Vagina (tissue), 2 donors: Measurements from ENCODE around the gene ADORA2B. TPM values are rescaled to one million over a fixed set of nuclear protein-coding genes. Genes with fewer than 3 reads are reported as not detected.

Experiments used
- DNase-seq, 2 donors: peaks; one replicate each; pipeline ENCODE4 v3.0.0-alpha.2; 2017; ENCODE audit errors: extremely low spot score in 2 of 2
- H3K27ac ChIP-seq: fragments of 200-600 bp; sonication (generic); one replicate; pipeline ENCODE4 v1.5.1; 2019
- H3K27me3 ChIP-seq: fragments of 200-600 bp; sonication (generic); one replicate; pipeline ENCODE4 v1.5.1; 2019
- H3K36me3 ChIP-seq, 2 donors: fragments of 200-600 bp; sonication (generic); one replicate each; pipeline ENCODE4 v1.5.1; 2017 to 2019
- H3K4me1 ChIP-seq: fragments of 200-600 bp; sonication (generic); one replicate; pipeline ENCODE4 v1.5.1; 2019
- H3K4me3 ChIP-seq, 2 donors: fragments of 200-600 bp; sonication (generic); 1 replicate in 1 of 2; 2 replicates in 1 of 2; pipeline ENCODE4 v1.5.1; 2016 to 2019
- H3K9me3 ChIP-seq: fragments of 200-600 bp; sonication (generic); one replicate; pipeline ENCODE4 v1.5.1; 2019
- CTCF ChIP-seq, 3 experiments: fragments of 450-650 bp in 2 of 3; fragments of 200-600 bp in 1 of 3; sonication (generic) in 1 of 3; IDR thresholded peaks; one replicate each; pipeline ENCODE4 v1.5.1; 2017 to 2019; ENCODE audit warnings: antibody characterized with exemption in 3 of 3, mild to moderate bottlenecking in 2 of 3, moderate library complexity in 2 of 3
- POLR2A ChIP-seq, 2 donors: fragments of 450-650 bp; IDR thresholded peaks; one replicate each; pipeline ENCODE4 v1.6.1; 2017; ENCODE audit warnings: antibody characterized with exemption in 2 of 2, mild to moderate bottlenecking in 2 of 2, moderate library complexity in 2 of 2
- POLR2AphosphoS5 ChIP-seq, 2 donors: sonication (generic); formaldehyde crosslinking; IDR thresholded peaks; one replicate each; pipeline ENCODE4 v1.9.0; 2017; ENCODE audit warnings: antibody characterized with exemption in 2 of 2, mild to moderate bottlenecking in 2 of 2, low read depth in 1 of 2; ENCODE audit not compliant: insufficient read depth in 1 of 2
- intact Hi-C: fragments of 100-400 bp; cut with DNase I; formaldehyde crosslinking; loops from one replicate; pipeline ENCODE4 v1.15.1; 2023
- total RNA-seq: library from RNA; depleted of rRNA; stranded (reverse); fragments of >200 nt; gene quantifications from one replicate; pipeline ENCODE4 v1.2.3, GENCODE V29; 2016

ADORA2B gene
- total RNA-seq, 1 donor from 2014 or later: 33.4 TPM

- Histone ChIP-seq H3K27me3 (no peaks in the 10 kb centered on the region), H3K4me3 (no peak overlapping the region), H3K36me3 (peaks cover 0 to 66% of the 10 kb centered on the region in 2 donors), H3K9me3 (no peaks in the 10 kb centered on the region), H3K27ac (no peak overlapping the region), H3K4me1 (peaks cover 17% of the 10 kb centered on the region)
- TF ChIP-seq POLR2AphosphoS5 (IDR thresholded peaks at IDR 0.05; ENCODE audit: insufficient read depth in 1 of 2, low read depth in 1 of 2) (peak in 1 of 2 donors; percentile 40), POLR2A (IDR thresholded peaks at IDR 0.05) (no peak)
- intact Hi-C loops: no loop called here
- no peak for DNase-seq
Observed at GRCh38 chr17:16003841-16004240, 58.9 kb downstream of the ADORA2B start.

- Histone ChIP-seq H3K27me3 (no peaks in the 10 kb centered on the region), H3K27ac (no peak overlapping the region), H3K36me3 (peaks cover 0 to 76% of the 10 kb centered on the region in 2 donors), H3K9me3 (no peaks in the 10 kb centered on the region), H3K4me3 (no peak overlapping the region), H3K4me1 (peaks cover 11% of the 10 kb centered on the region)
- TF ChIP-seq POLR2A (IDR thresholded peaks at IDR 0.05) (no peak), POLR2AphosphoS5 (IDR thresholded peaks at IDR 0.05; ENCODE audit: insufficient read depth in 1 of 2, low read depth in 1 of 2) (no peak), CTCF (IDR thresholded peaks at IDR 0.05) (no peak)
- intact Hi-C loops: no loop called here
- no peak for DNase-seq
Observed at GRCh38 chr17:16005636-16006035, 60.7 kb downstream of the ADORA2B start.

- no peak overlapping the region for H3K27ac ChIP-seq
- no peaks in the 10 kb centered on the region for H3K27me3 ChIP-seq
- no peak for TF ChIP-seq POLR2AphosphoS5 (IDR thresholded peaks at IDR 0.05; ENCODE audit: insufficient read depth in 1 of 2, low read depth in 1 of 2)
- TF ChIP-seq CTCF (IDR thresholded peaks at IDR 0.05): no peak
- TF ChIP-seq POLR2A (IDR thresholded peaks at IDR 0.05): no peak
- no peaks in the 10 kb centered on the region for H3K9me3 ChIP-seq
- peaks cover 7% of the 10 kb centered on the region for H3K4me1 ChIP-seq
- no peak overlapping the region for H3K4me3 ChIP-seq
- DNase-seq: no peak
- H3K36me3 ChIP-seq: peaks cover 0 to 65% of the 10 kb centered on the region in 2 donors
- intact Hi-C loops: no loop called here
Observed at GRCh38 chr17:16007439-16007838, 62.5 kb downstream of the ADORA2B start.

GRCh38 chr17:16013943-16014407 is 69.0 kb downstream of the ADORA2B start:
- H3K4me1 ChIP-seq: peaks cover 7% of the 10 kb centered on the region
- H3K27me3 ChIP-seq: no peaks in the 10 kb centered on the region
- H3K27ac ChIP-seq: no peak overlapping the region
- peak in 1 of 2 donors; percentile 10 for TF ChIP-seq POLR2AphosphoS5 (IDR thresholded peaks at IDR 0.05; ENCODE audit: insufficient read depth in 1 of 2, low read depth in 1 of 2)
- peak in 2 of 3 experiments; percentile 15 to 32 for TF ChIP-seq CTCF (IDR thresholded peaks at IDR 0.05)
- TF ChIP-seq POLR2A (IDR thresholded peaks at IDR 0.05): no peak
- H3K9me3 ChIP-seq: no peaks in the 10 kb centered on the region
- no peak for DNase-seq
- intact Hi-C loops: no loop called here
- H3K4me3 ChIP-seq: no peak overlapping the region
- peaks cover 0 to 21% of the 10 kb centered on the region in 2 donors for H3K36me3 ChIP-seq

- Histone ChIP-seq H3K36me3 (peaks cover 0 to 6% of the 10 kb centered on the region in 2 donors), H3K4me1 (no peaks in the 10 kb centered on the region), H3K27ac (no peak overlapping the region), H3K27me3 (no peaks in the 10 kb centered on the region), H3K9me3 (no peaks in the 10 kb centered on the region), H3K4me3 (no peak overlapping the region)
- intact Hi-C loops: no loop called here
- no peak for TF ChIP-seq POLR2AphosphoS5 (IDR thresholded peaks at IDR 0.05; ENCODE audit: insufficient read depth in 1 of 2, low read depth in 1 of 2)
- TF ChIP-seq POLR2A (IDR thresholded peaks at IDR 0.05): no peak
- no peak for TF ChIP-seq CTCF (IDR thresholded peaks at IDR 0.05)
- DNase-seq: no peak
Observed at GRCh38 chr17:16019347-16019746, 74.4 kb downstream of the ADORA2B start.
